GM23338 (cell line): ENCODE data around the gene TNFRSF21.

Source experiments
- CREB1 ChIP-seq: fragments of 250-450 bp; sonication (Bioruptor Pico); IDR thresholded peaks from 2 replicates; pipeline ENCODE4 v1.5.0; 2020; ENCODE audit warnings: low read depth, mild to moderate bottlenecking, moderate library complexity
- CTCF ChIP-seq, 2 experiments: fragments of 200-600 bp in 1 of 2; sonication (generic) in 1 of 2; conservative IDR thresholded peaks; 2 replicates each; pipeline versions ENCODE4 v1.5.1 to v1.6.1; 2016 to 2017; ENCODE audit warnings: antibody characterized with exemption in 2 of 2, low read depth in 2 of 2, mild to moderate bottlenecking in 2 of 2, moderate library complexity in 1 of 2
- ETS1 ChIP-seq: IDR thresholded peaks from 2 replicates; pipeline ENCODE4 v1.6.1; 2016; ENCODE audit warnings: antibody characterized with exemption
- EZH2 ChIP-seq: fragments of 200-600 bp; sonication (generic); IDR thresholded peaks from one replicate; pipeline ENCODE4 v1.8.0; 2017; ENCODE audit warnings: antibody characterized with exemption, mild to moderate bottlenecking, low read depth; ENCODE audit not compliant: unreplicated experiment
- EZH2phosphoT487 ChIP-seq: fragments of 200-600 bp; sonication (generic); IDR thresholded peaks from one replicate; pipeline ENCODE4 v1.8.1; 2018; ENCODE audit warnings: antibody characterized with exemption; ENCODE audit not compliant: unreplicated experiment
- JUNB ChIP-seq: IDR thresholded peaks from one replicate; pipeline ENCODE4 v1.6.1; 2016; ENCODE audit warnings: antibody characterized with exemption; ENCODE audit not compliant: unreplicated experiment
- NANOG ChIP-seq: IDR thresholded peaks from 2 replicates; pipeline ENCODE4 v1.6.1; 2016; ENCODE audit warnings: antibody characterized with exemption, borderline replicate concordance
- POLR2AphosphoS5 ChIP-seq: IDR thresholded peaks from 2 replicates; pipeline ENCODE4 v1.6.1; 2016; ENCODE audit warnings: antibody characterized with exemption, low read depth
- REST ChIP-seq: IDR thresholded peaks from one replicate; pipeline ENCODE4 v1.6.1; 2018; ENCODE audit warnings: antibody characterized with exemption; ENCODE audit not compliant: unreplicated experiment
- STAT1 ChIP-seq: IDR thresholded peaks from one replicate; pipeline ENCODE4 v1.6.1; 2016; ENCODE audit warnings: antibody characterized with exemption; ENCODE audit not compliant: unreplicated experiment
- ZNF114 ChIP-seq: fragments of 250-450 bp; sonication (Bioruptor Pico); IDR thresholded peaks from 2 replicates; pipeline ENCODE4 v1.5.0; 2020; ENCODE audit warnings: mild to moderate bottlenecking, moderate library complexity
- ZNF331 ChIP-seq: fragments of 250-450 bp; sonication (Bioruptor Pico); IDR thresholded peaks from 2 replicates; pipeline ENCODE4 v1.5.0; 2020; ENCODE audit warnings: low read depth, mild to moderate bottlenecking, moderate library complexity
- ZNF462 ChIP-seq: fragments of 250-450 bp; sonication (Bioruptor Pico); IDR thresholded peaks from 2 replicates; pipeline ENCODE4 v1.5.0; 2020; ENCODE audit warnings: mild to moderate bottlenecking, moderate library complexity

GRCh38 chr6:47221565-47221964, 88.1 kb downstream of the TNFRSF21 start:
- TF ChIP-seq CTCF (conservative IDR thresholded peaks at IDR 0.05; ENCODE audit: low read depth in 2 of 2) (no peak), POLR2AphosphoS5 (no peak), EZH2 (no peak), CREB1 (peak; percentile 76), JUNB (no peak), ETS1 (no peak), EZH2phosphoT487 (no peak), NANOG (no peak), REST (no peak), ZNF114 (CRISPR knock-in tag) (no peak), ZNF331 (no peak), ZNF462 (CRISPR knock-in tag) (no peak), STAT1 (no peak)
